Loucy (cell line): ENCODE results near the gene GRM7.

Experiments
- EZH2phosphoT487 ChIP-seq: fragments of 200-600 bp; IDR thresholded peaks from 2 replicates; pipeline ENCODE4 v1.6.1; 2018; ENCODE audit warnings: antibody characterized with exemption, mild to moderate bottlenecking, moderate library complexity, borderline replicate concordance
- TF ChIP-seq, protein P1 (sequence below): fragments of 200-600 bp; sonication (generic); conservative IDR thresholded peaks from 2 replicates; pipeline ENCODE4 v1.5.1; 2014; ENCODE audit warnings: mild to moderate bottlenecking, antibody characterized with exemption, low read length

- TF ChIP-seq, protein P1, sequence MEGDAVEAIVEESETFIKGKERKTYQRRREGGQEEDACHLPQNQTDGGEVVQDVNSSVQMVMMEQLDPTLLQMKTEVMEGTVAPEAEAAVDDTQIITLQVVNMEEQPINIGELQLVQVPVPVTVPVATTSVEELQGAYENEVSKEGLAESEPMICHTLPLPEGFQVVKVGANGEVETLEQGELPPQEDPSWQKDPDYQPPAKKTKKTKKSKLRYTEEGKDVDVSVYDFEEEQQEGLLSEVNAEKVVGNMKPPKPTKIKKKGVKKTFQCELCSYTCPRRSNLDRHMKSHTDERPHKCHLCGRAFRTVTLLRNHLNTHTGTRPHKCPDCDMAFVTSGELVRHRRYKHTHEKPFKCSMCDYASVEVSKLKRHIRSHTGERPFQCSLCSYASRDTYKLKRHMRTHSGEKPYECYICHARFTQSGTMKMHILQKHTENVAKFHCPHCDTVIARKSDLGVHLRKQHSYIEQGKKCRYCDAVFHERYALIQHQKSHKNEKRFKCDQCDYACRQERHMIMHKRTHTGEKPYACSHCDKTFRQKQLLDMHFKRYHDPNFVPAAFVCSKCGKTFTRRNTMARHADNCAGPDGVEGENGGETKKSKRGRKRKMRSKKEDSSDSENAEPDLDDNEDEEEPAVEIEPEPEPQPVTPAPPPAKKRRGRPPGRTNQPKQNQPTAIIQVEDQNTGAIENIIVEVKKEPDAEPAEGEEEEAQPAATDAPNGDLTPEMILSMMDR: no peak
- TF ChIP-seq EZH2phosphoT487: no peak
Measured at GRCh38 chr3:7062714-7063113, 201.8 kb downstream of the GRM7 start.
